ENCODE results near the gene CCT7. TPM values are rescaled to one million over a fixed set of nuclear protein-coding genes. Genes with fewer than 3 reads are reported as not detected.

The CCT7 gene
- total and polyA plus RNA-seq, 8 donors: 72.7 to 141 (median 105) TPM

DNA sequence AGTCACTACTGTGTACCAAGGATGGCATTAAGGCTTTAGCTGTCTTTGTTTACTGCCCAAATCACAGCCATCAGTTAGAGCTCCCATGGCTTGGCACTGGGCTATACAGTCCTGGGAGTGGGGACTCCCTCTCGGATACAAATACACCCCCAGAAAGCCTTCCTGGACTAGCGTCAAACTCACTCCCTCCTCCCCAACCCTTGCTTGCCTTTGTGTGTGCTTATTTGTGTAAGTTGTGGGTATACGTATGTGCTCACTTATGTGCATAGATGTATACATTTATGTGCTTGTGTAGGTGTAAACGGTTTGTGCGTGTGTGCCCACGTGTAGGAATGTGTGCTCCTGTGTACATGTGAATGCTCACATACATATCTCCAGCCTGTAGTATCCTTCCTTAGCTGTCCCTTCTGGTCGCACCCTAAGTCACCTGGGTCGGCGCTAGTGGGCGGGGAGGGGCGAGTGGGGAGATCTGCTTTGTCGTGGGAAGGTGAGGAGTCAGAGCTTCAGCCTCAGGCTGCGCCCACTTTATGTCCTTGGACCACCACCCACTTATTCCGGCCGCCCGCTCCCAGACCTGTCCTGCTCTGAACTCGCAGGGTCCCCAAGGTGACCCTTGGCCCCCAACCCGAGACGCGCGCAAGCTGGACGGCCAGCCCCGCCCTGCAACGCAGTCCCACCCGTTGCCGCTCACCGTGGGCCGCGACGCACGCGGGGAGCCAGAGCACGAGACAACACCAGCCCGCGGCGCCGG lies 1.5 kb upstream of the CCT7 start:
- FAIRE-seq (no peak), DNase-seq (peak in 3 of 6 donors; percentile 32 to 56 (median 40)), ATAC-seq (peak in 1 of 4 donors; percentile 1)
- 1% methylated on average over 32 to 37 of the region's 37 CpGs for WGBS, 2 donors
- H3K27ac ChIP-seq: peak overlapping the region in 2 of 4 donors; percentile 51 to 95
- no peaks in the 10 kb centered on the region for H3K9me3 ChIP-seq
- peaks cover 0 to 11% (median 8%) of the 10 kb centered on the region in 3 donors for H3K4me1 ChIP-seq
- intact Hi-C loops (cut with DNase I): no loop called here
- no peaks in the 10 kb centered on the region for H3K27me3 ChIP-seq
- peak overlapping the region; percentile 86 to 95 (median 94) for H3K4me3 ChIP-seq
- TF ChIP-seq, protein P1, sequence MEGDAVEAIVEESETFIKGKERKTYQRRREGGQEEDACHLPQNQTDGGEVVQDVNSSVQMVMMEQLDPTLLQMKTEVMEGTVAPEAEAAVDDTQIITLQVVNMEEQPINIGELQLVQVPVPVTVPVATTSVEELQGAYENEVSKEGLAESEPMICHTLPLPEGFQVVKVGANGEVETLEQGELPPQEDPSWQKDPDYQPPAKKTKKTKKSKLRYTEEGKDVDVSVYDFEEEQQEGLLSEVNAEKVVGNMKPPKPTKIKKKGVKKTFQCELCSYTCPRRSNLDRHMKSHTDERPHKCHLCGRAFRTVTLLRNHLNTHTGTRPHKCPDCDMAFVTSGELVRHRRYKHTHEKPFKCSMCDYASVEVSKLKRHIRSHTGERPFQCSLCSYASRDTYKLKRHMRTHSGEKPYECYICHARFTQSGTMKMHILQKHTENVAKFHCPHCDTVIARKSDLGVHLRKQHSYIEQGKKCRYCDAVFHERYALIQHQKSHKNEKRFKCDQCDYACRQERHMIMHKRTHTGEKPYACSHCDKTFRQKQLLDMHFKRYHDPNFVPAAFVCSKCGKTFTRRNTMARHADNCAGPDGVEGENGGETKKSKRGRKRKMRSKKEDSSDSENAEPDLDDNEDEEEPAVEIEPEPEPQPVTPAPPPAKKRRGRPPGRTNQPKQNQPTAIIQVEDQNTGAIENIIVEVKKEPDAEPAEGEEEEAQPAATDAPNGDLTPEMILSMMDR (IDR thresholded peaks at IDR 0.05): no peak
- peaks cover 0 to 1% (median 0%) of the 10 kb centered on the region in 3 donors for H3K36me3 ChIP-seq

DNA sequence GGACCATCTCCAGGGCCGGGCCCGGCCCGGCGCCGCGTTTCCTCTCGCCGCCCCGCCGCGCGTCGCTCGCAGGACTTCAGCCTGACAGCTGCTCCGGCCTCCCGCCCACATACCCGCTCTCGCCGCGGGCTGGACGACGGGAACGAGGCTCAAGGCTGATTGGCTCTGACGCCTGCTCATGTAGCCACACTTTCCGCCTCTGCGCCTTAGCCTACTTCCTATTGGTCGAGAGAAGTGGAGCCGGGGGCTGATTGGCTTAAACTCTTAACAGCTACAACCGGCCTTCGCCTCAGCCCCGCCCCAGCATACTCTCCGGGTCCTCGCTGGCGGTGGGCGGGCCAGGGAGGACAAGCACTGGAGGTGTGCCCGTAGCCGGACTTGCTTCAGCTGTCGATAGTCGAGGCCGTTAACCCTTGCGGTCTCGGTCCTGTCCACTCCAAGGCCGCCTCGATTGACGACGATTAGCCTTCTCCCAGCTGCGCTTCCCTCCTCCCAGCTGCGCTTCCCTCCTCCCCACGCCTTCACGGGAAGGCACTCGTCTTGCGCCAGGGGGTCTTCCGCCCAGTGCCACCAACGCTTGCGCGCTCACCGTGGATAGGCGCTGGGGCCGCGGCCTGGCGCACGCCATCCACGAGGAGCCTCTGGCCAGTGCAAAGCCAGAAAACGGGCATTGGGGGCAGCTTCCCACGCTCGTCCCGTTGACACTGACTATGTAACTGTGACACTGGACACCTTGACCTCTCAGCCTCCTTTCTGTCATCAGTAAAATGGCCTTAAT lies 765 bp upstream of the CCT7 start, which contains the start of gene PRADC1:
Gene PRADC1 (minus strand): TSS at position 86 of the 778 bp plus-strand sequence. CDS start 79 bp downstream, at position 7.
- ATAC-seq (peak; percentile 90 to 95 (median 90)), DNase-seq (peak; percentile 96 to 99 (median 99)), FAIRE-seq (peak; percentile 74)
- 0% methylated on average over 57 to 67 of the region's 67 CpGs for WGBS, 2 donors
- Histone ChIP-seq H3K36me3 (no peaks in the 10 kb centered on the region), H3K27me3 (no peaks in the 10 kb centered on the region), H3K27ac (peak within 1 kb of the TSS; percentile 81 to 95 (median 89)), H3K9me3 (no peaks in the 10 kb centered on the region), H3K4me1 (peaks cover 0 to 15% (median 8%) of the 10 kb centered on the region in 3 donors), H3K4me3 (peak within 1 kb of the TSS; percentile 86 to 95 (median 94))
- TF ChIP-seq, protein P1 (IDR thresholded peaks at IDR 0.05): no peak
- intact Hi-C loops (cut with DNase I): no loop called here

DNA sequence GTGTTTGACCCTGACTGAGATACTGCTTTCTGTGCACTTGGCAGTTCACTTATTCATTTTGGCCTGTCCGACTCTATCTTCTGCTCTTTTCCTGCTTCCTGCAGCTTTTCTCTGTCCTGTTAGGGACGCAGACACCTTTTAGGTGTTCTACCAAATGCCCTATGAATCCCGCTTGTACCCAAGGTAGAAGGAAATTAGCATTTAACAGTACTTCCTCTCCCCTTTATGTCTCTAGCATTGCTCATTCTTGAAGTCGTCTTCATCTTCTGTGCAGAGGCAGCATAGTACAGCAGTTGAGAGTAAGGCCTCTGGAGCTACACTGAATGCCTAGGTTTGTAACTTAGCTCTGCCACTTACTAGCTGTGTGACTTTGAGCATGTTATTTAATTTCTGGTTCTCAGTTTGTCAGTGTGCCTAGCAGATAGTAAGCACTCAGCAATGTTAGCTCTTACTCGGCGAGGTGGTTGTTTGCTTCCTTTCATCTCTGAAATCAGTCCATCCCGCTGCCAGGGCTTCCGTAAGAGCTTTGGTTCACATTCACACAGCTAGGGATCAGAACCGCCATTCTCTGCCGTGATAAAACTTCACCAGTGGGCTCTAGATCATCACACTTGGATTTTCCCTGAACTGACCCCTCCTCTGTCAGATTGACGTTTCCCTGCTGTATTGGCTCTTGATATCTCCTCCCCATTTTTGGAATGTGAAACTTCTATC lies 1.4 kb downstream of the CCT7 start:
- 47 to 54% methylated on average over 11 of the region's 11 CpGs for WGBS, 2 donors
- DNase-seq (no peak), FAIRE-seq (no peak), ATAC-seq (no peak)
- H3K4me3 ChIP-seq: peak overlapping the region; percentile 86 to 95 (median 94)
- H3K4me1 ChIP-seq: peaks cover 0 to 15% (median 8%) of the 10 kb centered on the region in 3 donors
- no peaks in the 10 kb centered on the region for H3K9me3 ChIP-seq
- H3K27ac ChIP-seq: no peak overlapping the region
- H3K36me3 ChIP-seq: no peaks in the 10 kb centered on the region
- TF ChIP-seq, protein P1 (IDR thresholded peaks at IDR 0.05): no peak
- H3K27me3 ChIP-seq: no peaks in the 10 kb centered on the region
- intact Hi-C loops (cut with DNase I): no loop called here

GRCh38 chr2:73237168-73237567 lies 3.1 kb downstream of the CCT7 start:
- WGBS, 2 donors: 54 to 61% methylated on average over 1 of the region's 1 CpG
- no peak for FAIRE-seq

More at GRCh38 chr2:73237168-73237567, 3.1 kb downstream of the CCT7 start:
- intact Hi-C loops (cut with DNase I): no loop called here
- DNase-seq (peak in 1 of 6 donors; percentile 3), ATAC-seq (no peak)
- no peaks in the 10 kb centered on the region for H3K27me3 ChIP-seq
- no peaks in the 10 kb centered on the region for H3K9me3 ChIP-seq
- no peaks in the 10 kb centered on the region for H3K36me3 ChIP-seq
- H3K27ac ChIP-seq: no peak overlapping the region
- H3K4me3 ChIP-seq: no peak overlapping the region
- TF ChIP-seq, protein P1 (IDR thresholded peaks at IDR 0.05): no peak
- peaks cover 0 to 15% (median 8%) of the 10 kb centered on the region in 3 donors for H3K4me1 ChIP-seq

All from pancreas (tissue), 10 donors.